Renal cortex interstitium (tissue), 11 donors: ENCODE measurements around the gene CELF5. TPM values are rescaled to one million over a fixed set of nuclear protein-coding genes. Genes with fewer than 3 reads are reported as not detected.
"Not testable (repeated sequence)": the region's sequence is repeated elsewhere in the genome, so short reads cannot be mapped to it uniquely, and the experiment has no call there.

Source experiments
- DNase-seq, 11 donors: peaks; one replicate each; pipeline ENCODE4 v3.0.0-alpha.2; 2013; ENCODE audit warnings: low read depth in 9 of 11, low spot score in 4 of 11; ENCODE audit errors: extremely low read depth in 1 of 11
- polyA plus RNA-seq, 3 donors: library from polyadenylated mRNA; unstranded; fragments of 120-200 nt; gene quantifications; one replicate each; pipeline ENCODE4 v1.2.1, GENCODE V29; 2013; ENCODE audit not compliant: insufficient read length in 3 of 3

CELF5 gene
- polyA plus RNA-seq, 3 donors, result 0.75 to 1.7 (median 0.82) TPM

DNA sequence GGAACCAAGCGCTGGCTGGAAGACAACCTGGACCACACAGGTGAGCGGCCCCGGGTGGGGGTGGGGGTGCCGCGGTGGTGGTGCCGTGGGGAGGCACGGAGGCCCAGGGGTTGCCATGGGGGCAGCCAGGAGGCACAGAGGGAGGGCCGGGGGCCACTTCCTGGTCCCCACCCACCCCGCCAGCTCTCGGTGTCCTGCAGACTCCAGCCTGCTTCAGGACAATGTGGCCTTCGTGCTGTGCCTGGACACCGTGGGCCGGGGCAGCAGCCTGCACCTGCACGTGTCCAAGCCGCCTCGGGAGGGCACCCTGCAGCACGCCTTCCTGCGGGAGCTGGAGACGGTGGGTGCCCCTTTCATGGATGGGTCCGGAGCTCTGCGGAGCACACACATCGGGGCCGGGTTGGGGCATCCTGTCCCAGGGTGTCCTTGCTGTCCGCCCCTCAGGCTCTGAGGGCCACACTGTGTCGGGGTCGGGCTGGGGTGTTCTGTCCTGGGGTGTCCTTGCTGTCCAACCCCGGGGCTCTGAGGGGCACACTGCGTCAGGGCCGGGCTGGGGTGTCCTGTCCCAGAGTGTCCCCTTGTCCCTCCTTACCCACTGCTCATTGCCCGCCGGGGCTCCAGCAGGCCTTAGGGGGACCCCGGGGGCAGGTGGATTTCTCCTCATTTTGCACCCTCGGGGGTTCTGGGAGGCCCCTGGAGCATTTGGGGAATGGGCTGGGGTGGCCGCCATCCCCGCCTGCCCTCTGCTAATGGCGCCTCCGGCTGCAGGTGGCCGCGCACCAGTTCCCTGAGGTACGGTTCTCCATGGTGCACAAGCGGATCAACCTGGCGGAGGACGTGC, 20.4 kb upstream of the CELF5 start:
- no peak for DNase-seq

DNA sequence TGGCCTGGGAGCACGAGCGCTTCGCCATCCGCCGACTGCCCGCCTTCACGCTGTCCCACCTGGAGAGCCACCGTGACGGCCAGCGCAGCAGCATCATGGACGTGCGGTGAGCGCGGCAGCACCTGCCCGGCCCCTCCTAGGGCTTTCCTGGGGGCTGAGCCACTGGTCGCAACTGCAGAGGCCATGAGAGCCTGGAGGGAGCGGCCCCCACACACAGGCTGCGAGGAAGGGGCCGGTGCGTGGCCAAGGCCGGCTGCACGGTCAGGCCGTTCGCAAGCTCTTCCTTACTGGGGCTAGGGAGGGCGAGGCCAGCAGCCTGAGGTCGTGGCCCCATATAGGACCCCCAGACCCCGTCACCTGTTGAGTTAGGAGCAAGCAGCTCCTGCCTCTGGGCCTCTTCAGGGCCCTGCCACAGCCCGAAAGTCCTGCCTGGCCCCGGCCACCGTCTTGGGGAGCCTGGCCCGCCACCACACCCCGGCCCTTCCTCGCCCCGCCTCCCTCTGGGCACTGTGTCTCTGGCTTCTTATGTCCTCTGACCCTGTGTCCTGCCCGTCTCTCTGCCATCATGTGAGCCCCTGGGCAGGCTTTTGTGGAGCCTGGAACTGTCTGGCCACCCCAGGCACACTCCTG, 19.7 kb upstream of the CELF5 start:
- DNase-seq, result no peak

DNA sequence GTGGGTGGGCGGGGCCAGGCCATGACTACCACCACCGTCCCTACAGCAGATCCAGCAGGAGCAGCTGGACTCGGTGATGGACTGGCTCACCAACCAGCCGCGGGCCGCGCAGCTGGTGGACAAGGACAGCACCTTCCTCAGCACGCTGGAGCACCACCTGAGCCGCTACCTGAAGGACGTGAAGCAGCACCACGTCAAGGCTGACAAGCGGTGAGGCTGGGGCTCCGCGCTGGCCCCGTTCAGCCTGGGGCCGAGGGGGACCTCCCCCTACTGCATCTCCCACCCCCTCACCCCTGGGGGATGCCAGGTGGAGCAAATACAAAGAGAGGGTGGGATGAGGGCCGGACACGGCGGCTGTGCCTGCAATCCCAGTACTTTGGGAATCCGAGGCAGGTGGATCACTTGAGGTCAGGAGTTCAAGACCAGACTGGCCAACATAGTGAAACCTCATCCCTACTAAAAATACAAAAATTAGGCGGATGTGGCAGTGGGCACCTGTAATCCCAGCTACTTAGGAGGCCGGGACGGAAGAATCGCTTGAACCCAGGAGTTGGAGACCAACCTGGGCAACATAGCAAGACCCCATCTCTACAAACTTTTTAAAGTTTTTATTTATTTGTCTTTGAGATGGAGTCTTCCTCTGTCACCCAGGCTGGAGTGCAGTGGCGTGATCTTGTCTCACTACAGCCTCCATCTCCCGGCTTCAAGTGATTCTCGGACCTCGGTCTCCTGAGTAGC, 18.1 kb upstream of the CELF5 start:
- no peak for DNase-seq

DNA sequence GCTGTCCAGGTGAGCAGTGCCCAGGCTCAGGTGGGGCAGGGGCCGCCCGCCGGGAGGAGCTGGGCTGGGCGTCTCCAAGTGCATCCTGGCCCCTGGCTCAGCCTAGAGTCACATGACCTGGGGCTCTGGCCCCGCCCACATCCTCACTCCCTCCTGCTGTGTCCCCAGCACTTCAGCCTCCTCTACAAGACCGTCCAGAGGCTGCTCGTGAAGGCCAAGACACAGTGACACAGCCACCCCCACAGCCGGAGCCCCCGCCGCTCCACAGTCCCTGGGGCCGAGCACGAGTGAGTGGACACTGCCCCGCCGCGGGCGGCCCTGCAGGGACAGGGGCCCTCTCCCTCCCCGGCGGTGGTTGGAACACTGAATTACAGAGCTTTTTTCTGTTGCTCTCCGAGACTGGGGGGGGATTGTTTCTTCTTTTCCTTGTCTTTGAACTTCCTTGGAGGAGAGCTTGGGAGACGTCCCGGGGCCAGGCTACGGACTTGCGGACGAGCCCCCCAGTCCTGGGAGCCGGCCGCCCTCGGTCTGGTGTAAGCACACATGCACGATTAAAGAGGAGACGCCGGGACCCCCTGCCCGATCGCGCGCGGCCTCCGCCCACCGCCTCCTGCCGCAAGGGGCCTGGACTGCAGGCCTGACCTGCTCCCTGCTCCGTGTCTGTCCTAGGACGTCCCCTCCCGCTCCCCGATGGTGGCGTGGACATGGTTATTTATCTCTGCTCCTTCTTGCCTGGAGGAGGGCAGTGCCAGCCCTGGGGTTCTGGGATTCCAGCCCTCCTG, 16.8 kb upstream of the CELF5 start:
- DNase-seq, result no peak

DNA sequence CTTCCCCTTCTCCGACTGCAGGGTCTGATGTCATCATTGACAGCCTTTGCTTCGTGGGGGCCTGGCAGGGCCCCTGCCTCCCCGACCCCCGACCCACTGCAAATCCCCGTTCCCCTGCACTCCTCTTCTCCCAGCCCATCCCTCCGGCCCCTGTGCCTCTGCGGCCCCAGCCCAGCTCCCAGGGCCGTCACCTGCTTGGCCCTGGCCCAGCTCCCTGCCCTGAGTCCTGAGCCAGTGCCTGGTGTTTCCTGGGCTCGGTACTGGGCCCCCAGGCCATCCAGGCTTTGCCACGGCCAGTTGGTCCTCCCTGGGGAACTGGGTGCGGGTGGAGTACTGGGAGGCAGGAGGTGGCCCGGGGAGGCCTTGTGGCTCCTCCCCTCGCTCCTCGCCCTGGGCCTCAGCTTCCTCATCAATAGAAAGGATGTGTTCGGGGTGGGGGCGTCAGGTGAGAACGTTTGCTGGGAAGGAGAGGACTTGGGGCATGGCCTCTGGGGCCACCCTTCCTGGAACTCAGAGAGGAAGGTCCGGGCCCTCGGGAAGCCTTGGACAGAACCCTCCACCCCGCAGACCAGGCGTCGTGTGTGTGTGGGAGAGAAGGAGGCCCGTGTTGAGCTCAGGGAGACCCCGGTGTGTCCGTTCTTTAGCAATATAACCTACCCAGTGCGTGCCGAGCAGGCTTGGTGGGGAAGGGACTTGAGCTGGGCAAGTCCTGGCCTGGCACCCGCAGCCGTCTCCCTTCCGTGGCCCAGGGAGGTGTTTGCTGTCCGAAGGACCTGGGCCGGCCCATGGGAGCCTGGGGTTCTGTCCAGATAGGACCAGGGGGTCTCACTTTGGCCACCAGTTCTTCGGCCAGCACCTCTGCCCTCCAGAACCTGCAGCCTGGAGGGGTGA, 15.9 kb upstream of the CELF5 start:
- DNase-seq, result no peak

DNA sequence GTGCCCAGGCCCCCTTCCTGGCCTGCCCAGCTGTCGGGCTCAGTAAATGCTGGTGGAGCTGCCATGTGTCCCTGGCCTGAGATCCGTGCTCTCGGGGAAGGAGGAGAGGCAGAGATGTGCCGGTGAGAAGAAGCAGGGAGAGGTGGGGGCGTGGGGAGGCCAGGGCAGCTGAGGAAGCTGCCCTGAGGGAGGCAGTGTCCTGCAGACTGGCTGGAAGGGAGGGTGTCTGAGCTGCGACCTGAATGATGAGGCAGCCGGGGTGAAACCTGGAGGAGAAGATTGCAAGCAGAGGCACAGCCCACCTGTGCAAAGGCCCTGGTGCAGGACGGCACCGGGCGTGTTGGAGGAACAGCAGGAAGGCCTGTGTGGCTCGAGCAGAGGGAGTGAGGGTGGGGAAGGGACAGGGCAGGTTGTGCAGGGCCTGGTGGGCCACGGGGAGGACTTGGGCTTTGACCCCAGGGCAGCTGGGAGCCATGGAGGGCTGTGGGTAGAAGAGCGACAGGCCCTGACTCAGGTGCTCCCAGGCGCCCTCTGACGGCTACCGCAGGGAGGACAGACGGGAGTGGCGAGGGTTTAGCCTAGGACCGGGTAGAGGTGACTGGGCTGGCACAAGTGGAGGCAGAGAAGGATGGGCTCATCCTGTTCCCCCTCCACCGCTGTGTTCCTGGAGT, 14.0 kb upstream of the CELF5 start:
- DNase-seq, result no peak

DNA sequence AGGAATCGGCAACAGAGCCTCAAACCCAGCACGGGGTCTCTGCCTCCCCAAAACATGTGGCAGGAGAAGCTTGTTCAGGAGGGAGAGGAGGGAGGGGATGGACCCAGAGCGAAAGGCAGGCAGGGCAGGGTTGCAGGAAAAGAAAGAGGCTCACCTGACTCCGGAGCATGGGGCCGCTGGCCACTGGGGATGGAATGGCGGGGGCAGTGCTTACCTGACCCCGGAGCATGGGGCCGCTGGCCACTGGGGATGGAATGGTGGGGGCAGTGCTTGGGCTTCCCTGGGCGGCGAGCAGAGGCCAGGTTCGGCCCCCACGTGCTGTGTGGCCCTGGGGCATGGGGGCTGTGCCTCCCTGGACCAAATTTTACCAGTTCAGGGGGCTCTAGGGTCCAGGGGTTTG, 13.3 kb upstream of the CELF5 start:
- no peak for DNase-seq

DNA sequence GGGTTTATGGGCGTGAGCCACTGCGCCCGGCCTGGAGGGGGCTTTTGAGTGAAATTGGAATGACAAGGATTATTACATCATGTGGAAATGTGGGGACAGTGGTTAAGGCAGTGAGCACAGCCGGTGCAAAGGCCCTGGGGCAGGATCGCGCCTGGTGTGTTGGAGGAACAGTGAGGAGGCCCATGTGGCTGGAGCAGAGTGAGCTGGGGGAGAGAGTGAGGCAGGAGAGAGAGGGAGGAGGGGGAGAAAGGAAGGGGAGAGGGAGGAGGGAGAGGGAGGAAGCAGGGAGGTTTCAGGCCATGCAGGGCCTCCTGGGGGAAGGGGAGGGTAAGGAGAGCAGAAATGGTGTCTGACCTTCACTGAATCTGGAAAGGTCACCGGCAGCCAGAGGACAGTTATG, 11.3 kb upstream of the CELF5 start:
- no peak for DNase-seq

DNA sequence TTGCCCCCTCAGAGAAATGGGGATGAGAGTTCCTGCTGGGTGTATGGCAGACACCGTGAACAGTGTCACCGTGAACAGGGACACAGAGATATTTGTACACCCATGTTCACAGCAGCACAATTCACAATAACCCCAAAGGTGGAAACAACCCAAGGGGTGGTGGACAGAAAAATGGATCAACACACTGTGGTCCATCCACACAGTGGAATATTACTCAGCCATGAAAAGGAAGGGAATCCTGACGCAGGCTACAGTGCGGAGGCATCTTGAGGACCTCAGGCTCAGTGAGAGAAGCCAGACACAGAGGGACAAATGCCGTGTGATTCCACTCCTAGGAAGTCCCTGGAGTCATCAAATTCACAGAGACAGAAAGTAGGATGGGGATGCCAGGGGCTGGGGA, 7.6 kb upstream of the CELF5 start:
- DNase-seq, result no peak

DNA sequence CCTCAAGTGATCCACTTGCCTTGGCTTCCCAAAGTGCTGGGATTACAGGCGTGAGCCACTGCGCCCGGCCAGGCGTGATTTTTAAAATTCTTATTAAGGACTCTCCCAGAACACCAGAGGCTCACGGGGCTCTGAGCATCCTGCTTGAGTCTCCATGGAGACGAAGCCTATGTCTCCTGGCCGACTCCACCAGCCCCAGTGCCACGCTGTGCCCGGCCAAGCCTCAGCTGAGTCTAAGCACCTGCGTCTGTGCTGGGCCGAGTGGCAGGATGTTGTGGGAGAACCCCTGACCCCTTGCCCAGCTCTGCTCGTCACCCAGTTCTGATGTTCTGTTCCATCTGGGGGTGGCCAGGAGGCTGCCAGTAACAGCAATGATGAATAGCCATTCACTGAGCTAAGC, 3.9 kb upstream of the CELF5 start:
- DNase-seq, result no peak

DNA sequence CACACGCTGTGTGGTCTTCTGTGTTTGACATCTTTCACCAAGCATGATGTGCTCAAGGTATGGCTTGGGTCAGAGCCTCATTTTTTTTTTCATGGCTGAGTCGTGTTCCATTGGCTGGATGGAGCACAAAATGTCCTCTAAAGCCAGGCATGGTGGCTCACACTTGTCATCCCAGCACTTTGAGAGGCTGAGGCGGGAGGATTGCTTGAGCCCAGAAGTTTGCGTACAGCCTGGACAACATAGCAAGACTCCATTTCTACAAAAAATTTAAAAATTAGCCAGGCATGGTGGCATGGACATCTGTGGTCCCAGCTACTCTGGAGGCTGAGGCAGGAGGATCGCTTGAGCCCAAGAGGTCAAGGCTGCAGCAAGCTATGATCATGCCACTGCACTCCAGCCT, 2.9 kb upstream of the CELF5 start:
- not testable (repeated sequence) for DNase-seq

DNA sequence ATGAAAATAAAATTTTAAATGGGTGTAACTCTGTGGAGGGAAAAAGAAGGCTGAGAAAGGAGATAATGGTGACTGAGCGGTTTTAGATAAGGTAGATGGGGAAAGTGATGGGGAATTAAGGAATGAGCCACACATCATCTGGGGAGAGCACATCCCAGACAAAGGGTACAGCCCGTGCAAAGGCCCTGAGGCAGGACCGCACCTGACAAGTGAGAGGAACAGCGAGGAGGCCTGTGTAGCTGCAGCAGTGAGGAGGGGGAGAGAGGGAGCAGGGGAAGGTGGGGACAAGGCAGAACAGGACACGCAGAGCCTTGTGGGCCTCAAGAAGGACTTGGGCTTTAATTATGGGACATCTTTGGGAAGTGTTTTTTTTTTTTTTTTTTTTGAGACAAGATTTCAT, 1.8 kb upstream of the CELF5 start:
- DNase-seq, result no peak

DNA sequence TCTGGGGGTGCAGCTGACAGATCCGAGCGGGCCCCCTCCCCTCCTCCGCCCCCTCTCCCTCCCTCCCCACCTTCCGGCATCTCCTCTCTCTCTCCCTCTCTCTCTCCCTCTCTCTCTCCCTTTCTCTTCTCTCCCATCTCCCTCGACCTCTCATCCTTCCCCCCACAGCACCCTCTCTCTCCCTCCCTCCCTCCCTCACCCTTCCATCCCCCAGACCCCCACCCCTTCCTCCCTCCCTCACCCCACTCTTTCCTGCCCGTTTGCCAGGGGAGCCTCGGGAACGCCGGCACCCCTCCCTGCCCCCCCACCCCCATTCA, 666 bp downstream of the CELF5 start:
- no peak for DNase-seq

DNA sequence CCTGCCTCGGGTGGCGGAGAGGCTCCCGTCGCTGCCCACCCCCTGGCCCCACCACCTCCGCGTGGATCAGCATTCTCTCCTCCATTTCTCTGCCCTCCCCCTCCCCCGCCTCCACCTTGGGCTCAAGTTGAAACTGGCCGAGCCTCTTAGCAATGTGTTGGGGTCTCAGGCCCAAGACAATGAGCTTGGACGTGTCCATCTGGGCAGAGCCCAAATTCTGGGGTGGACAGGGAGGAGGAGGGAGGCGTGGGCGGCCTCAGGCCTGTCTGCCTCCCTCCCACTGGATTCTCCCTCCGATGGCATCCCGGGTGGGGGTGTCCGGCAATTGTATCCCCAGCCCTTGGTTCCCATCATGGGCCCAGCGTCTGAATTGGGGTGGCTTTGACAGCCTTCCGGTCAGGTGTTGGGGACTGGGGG, 1.2 kb downstream of the CELF5 start:
- DNase-seq, result no peak

DNA sequence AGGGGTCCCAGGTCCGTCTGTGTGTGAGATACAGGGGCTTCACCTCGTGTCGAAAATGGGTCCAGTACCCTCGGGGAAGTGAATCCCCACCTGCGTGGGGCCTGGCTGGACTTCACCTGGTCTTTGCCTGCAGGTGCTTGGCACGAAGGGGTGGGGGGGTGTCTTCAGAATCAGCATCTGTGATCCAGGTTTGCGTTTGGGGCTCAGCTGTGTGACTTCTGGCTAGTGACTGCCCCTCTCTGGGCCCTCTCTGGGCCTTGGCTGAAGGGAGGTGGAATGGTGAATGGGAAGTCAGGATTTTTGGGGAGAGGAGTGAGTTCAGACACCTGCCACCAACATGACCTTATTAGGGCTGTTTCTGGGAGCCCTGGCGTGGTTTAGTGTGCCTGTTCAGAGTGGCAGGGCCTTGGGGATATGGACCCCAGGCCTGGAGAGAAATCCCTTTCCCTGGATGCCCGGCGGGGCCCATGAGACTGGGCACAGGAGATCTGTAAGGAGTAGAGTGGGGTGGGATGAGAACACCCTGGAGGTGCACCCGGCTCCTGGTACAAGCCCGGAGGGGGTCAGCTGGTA, 2.7 kb downstream of the CELF5 start:
- no peak for DNase-seq

DNA sequence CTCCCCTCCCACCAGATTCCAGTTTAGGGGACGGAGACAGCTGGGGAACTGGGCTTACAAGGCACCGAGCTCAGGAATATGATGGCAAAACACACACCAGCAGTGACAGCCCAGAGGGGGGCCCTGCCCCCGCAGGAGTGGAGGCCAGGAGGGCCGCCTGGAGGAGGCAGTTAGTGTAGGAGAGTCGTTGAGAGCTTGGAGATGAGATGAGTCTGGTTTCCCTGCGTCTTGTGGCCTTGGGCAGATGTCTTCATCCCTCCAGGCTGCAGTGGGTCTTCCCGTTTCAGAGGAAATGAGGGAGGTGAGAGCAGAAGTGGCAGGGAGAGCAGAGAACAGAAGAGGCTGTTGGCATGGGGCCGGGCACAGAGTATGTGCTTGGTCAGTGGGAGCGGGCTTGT, 4.9 kb downstream of the CELF5 start:
- DNase-seq, result no peak

DNA sequence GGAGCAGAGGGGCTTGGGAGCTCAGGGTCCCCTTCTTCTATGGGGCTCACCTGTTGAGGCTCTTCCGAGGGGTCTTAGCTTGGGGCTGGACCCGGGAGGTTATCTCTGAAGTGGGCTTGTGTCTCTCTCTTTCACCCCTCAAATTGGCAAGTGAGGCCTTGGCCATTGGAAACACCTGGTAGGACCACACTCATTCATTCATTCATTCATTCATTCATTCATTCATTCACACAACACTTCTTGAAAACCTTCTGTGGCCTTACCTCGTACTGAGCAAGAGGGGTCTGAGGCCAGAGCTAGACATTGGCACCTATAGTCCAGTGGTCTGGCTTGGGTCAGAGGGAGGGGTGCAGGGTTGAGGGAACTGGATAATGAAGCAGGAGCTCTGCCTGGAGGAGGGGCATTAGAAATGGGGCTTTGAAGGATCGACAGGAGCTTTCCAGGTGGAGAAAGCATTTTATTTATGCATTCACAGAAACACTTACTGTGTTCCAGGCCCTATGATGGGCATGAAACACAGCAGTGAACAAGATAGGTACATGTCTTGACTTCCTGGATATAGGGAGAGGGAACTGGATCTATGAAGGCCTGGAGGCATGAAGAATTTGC, 5.5 kb downstream of the CELF5 start:
- DNase-seq, result no peak
